Measurements from ENCODE around the gene ARFGEF3.

The ARFGEF3 gene

DNA sequence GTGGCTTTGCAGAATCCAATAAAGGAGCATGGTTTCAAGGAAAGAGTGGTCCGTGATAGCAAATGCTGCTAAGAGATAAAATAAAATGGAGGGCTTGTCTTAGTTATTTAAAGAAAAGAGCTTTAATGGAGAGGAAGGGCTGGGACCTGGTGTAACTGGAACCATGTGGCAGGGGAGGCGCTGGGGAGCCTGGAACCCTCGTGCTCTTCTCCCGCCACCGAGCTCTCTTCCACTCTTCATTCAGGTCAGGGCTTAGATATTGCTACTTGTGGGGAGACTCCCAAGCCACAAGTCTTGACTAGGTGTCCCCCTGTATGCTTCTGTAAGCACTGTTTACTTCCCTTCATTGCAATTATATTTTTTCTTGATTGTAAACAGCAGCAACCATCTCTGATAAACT is 15.2 kb upstream of the ARFGEF3 start:
- H3K4me3 ChIP-seq (ENCODE audit: low read depth, low read length), result no peak overlapping the region
- CTCF ChIA-PET, result interaction anchor here (1.3 kb wide), 1 partner anchor 31 kb away, joined by 7 read pairs; no protein-coding TSS in a partner anchor
- TF ChIP-seq ZNF654 (tag by site-specific recombination; IDR thresholded peaks at IDR 0.05; ENCODE audit: low read depth) (no peak), ZNF2 (tag by site-specific recombination; IDR thresholded peaks at IDR 0.05) (no peak), IKZF3 (tag by site-specific recombination; IDR thresholded peaks at IDR 0.05) (no peak), ZNF302 (tag by site-specific recombination; IDR thresholded peaks at IDR 0.05; ENCODE audit: low read depth) (no peak), ZNF146 (tag by site-specific recombination; IDR thresholded peaks at IDR 0.05) (no peak)
- TF ChIP-seq, protein P1, sequence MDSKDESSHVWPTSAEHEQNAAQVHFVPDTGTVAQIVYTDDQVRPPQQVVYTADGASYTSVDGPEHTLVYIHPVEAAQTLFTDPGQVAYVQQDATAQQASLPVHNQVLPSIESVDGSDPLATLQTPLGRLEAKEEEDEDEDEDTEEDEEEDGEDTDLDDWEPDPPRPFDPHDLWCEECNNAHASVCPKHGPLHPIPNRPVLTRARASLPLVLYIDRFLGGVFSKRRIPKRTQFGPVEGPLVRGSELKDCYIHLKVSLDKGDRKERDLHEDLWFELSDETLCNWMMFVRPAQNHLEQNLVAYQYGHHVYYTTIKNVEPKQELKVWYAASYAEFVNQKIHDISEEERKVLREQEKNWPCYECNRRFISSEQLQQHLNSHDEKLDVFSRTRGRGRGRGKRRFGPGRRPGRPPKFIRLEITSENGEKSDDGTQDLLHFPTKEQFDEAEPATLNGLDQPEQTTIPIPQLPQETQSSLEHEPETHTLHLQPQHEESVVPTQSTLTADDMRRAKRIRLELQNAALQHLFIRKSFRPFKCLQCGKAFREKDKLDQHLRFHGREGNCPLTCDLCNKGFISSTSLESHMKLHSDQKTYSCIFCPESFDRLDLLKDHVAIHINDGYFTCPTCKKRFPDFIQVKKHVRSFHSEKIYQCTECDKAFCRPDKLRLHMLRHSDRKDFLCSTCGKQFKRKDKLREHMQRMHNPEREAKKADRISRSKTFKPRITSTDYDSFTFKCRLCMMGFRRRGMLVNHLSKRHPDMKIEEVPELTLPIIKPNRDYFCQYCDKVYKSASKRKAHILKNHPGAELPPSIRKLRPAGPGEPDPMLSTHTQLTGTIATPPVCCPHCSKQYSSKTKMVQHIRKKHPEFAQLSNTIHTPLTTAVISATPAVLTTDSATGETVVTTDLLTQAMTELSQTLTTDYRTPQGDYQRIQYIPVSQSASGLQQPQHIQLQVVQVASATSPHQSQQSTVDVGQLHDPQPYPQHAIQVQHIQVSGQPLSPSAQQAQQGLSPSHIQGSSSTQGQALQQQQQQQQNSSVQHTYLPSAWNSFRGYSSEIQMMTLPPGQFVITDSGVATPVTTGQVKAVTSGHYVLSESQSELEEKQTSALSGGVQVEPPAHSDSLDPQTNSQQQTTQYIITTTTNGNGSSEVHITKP (tag by site-specific recombination; IDR thresholded peaks at IDR 0.05), result no peak
- POLR2A ChIA-PET, result no interaction called here
- H3K36me3 ChIP-seq (ENCODE audit: control insufficient read depth in 2 of 2, insufficient read depth in 1 of 2, low read length in 2 of 2), result no peaks in the 10 kb centered on the region
- H3K4me1 ChIP-seq (ENCODE audit: control insufficient read depth, insufficient read depth, low read length), result no peaks in the 10 kb centered on the region
- H3K27ac ChIP-seq (ENCODE audit: extremely low read depth, low read depth, low read length), result no peak overlapping the region
- no peaks in the 10 kb centered on the region for H3K9me3 ChIP-seq (ENCODE audit: control insufficient read depth, insufficient read depth, low read depth, low read length)

DNA sequence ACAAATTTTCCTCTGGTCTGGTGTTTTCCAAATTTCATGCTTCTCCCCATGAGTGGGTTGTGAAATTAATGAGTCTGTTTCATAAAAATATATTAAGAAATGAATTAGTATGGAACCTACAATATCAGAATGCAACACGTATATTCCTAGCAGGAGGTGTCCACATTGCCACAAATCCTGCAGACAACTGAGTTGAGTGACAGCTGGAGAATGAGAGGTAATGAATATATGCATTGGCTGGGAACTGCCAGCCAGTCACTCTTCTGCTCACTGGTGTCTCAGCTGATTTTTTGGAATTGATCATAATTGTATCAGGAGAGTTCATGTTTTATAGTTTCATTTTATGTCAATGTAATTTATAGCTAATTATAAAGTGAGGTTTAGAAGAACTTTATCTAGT is 6.3 kb upstream of the ARFGEF3 start:
- Histone ChIP-seq H3K9me3 (ENCODE audit: control insufficient read depth, insufficient read depth, low read depth, low read length) (no peaks in the 10 kb centered on the region), H3K4me3 (ENCODE audit: low read depth, low read length) (no peak overlapping the region), H3K27ac (ENCODE audit: extremely low read depth, low read depth, low read length) (no peak overlapping the region), H3K36me3 (ENCODE audit: control insufficient read depth in 2 of 2, insufficient read depth in 1 of 2, low read length in 2 of 2) (no peaks in the 10 kb centered on the region), H3K4me1 (ENCODE audit: control insufficient read depth, insufficient read depth, low read length) (no peaks in the 10 kb centered on the region)
- POLR2A ChIA-PET, result no interaction called here
- TF ChIP-seq, protein P2, sequence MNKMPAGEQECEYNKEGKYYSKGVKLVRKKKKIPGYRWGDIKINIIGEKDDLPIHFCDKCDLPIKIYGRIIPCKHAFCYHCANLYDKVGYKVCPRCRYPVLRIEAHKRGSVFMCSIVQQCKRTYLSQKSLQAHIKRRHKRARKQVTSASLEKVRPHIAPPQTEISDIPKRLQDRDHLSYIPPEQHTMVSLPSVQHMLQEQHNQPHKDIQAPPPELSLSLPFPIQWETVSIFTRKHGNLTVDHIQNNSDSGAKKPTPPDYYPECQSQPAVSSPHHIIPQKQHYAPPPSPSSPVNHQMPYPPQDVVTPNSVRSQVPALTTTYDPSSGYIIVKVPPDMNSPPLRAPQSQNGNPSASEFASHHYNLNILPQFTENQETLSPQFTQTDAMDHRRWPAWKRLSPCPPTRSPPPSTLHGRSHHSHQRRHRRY (tag by site-specific recombination; IDR thresholded peaks at IDR 0.05), result no peak
- TF ChIP-seq ZNF548 (tag by site-specific recombination; IDR thresholded peaks at IDR 0.05), result no peak
- TF ChIP-seq ZNF366 (tag by site-specific recombination; conservative IDR thresholded peaks at IDR 0.05), result no peak
- TF ChIP-seq ZBTB8A (tag by site-specific recombination; IDR thresholded peaks at IDR 0.05), result no peak
- CTCF ChIA-PET, result interaction anchor here (0.7 kb wide), 2 partner anchors 18 to 1185 kb away, joined by 3 to 4 read pairs; no protein-coding TSS in a partner anchor

DNA sequence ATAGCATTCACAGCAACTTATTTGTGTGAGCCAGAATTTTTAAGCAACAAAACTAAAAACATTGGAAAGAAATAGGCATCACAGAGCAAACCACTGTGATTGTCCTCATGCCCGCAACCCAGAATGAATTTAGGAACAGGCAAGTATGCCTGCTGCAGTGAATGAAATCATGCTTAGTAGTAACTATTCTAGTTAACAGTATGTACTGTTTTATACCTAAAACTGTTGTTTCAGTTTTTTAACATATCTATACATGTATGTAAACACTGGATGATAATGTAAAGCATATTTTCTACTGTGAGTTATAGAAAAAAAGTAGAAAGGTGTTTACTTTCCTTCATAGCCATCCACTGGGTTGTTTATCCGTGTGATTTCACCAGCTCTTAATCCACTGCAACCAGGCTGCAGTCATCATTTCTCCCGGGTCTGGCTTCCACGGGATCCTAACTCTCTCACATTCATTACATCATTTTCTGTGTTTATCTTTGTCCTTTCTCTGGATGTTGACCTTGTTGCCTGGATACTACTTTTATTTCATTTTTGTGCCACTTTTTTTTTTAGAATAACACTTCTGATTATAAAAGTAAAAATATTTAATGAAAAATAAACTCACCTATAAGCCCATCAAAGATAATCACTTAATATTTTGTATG is 3.6 kb upstream of the ARFGEF3 start:
- no peak overlapping the region for H3K27ac ChIP-seq (ENCODE audit: extremely low read depth, low read depth, low read length)
- H3K4me3 ChIP-seq (ENCODE audit: low read depth, low read length), result no peak overlapping the region
- H3K9me3 ChIP-seq (ENCODE audit: control insufficient read depth, insufficient read depth, low read depth, low read length), result no peaks in the 10 kb centered on the region
- POLR2A ChIA-PET, result no interaction called here
- CTCF ChIA-PET, result interaction anchor here (0.5 to 0.7 kb wide), 2 partner anchors 124 to 244 kb away, joined by 3 read pairs; no protein-coding TSS in a partner anchor
- H3K36me3 ChIP-seq (ENCODE audit: control insufficient read depth in 2 of 2, insufficient read depth in 1 of 2, low read length in 2 of 2), result no peaks in the 10 kb centered on the region
- 0 out of 2 replicates have a peak, but pooled peaks cover under 1% of the 10 kb centered on the region for H3K4me1 ChIP-seq (ENCODE audit: control insufficient read depth, insufficient read depth, low read length)
- TF ChIP-seq, protein P3, sequence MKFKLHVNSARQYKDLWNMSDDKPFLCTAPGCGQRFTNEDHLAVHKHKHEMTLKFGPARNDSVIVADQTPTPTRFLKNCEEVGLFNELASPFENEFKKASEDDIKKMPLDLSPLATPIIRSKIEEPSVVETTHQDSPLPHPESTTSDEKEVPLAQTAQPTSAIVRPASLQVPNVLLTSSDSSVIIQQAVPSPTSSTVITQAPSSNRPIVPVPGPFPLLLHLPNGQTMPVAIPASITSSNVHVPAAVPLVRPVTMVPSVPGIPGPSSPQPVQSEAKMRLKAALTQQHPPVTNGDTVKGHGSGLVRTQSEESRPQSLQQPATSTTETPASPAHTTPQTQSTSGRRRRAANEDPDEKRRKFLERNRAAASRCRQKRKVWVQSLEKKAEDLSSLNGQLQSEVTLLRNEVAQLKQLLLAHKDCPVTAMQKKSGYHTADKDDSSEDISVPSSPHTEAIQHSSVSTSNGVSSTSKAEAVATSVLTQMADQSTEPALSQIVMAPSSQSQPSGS (tag by site-specific recombination; IDR thresholded peaks at IDR 0.05; ENCODE audit: low read depth), result peak; percentile 84
- TF ChIP-seq ZNF266 (tag by site-specific recombination; IDR thresholded peaks at IDR 0.05; ENCODE audit: low read depth) (no peak), ZNF2 (tag by site-specific recombination; IDR thresholded peaks at IDR 0.05) (peak; percentile 48; the same call in 1 of the 2 replicates), SP2 (tag by site-specific recombination; IDR thresholded peaks at IDR 0.05) (no peak), YY2 (tag by site-specific recombination; IDR thresholded peaks at IDR 0.05) (no peak), ZNF830 (tag by site-specific recombination; IDR thresholded peaks at IDR 0.05; ENCODE audit: low read depth) (no peak), ZNF354C (tag by site-specific recombination; IDR thresholded peaks at IDR 0.05; ENCODE audit: borderline replicate concordance, low read depth) (no peak), MYNN (tag by site-specific recombination; IDR thresholded peaks at IDR 0.05; ENCODE audit: borderline replicate concordance) (peak; percentile 87), ZEB2 (tag by site-specific recombination; IDR thresholded peaks at IDR 0.05) (0 out of 2 replicates have a peak, but pooled peaks have one; percentile 41), ZFP37 (tag by site-specific recombination; IDR thresholded peaks at IDR 0.05) (no peak), PRDM1 (tag by site-specific recombination; IDR thresholded peaks at IDR 0.05) (peak; percentile 93)
- TF ChIP-seq, protein P4, sequence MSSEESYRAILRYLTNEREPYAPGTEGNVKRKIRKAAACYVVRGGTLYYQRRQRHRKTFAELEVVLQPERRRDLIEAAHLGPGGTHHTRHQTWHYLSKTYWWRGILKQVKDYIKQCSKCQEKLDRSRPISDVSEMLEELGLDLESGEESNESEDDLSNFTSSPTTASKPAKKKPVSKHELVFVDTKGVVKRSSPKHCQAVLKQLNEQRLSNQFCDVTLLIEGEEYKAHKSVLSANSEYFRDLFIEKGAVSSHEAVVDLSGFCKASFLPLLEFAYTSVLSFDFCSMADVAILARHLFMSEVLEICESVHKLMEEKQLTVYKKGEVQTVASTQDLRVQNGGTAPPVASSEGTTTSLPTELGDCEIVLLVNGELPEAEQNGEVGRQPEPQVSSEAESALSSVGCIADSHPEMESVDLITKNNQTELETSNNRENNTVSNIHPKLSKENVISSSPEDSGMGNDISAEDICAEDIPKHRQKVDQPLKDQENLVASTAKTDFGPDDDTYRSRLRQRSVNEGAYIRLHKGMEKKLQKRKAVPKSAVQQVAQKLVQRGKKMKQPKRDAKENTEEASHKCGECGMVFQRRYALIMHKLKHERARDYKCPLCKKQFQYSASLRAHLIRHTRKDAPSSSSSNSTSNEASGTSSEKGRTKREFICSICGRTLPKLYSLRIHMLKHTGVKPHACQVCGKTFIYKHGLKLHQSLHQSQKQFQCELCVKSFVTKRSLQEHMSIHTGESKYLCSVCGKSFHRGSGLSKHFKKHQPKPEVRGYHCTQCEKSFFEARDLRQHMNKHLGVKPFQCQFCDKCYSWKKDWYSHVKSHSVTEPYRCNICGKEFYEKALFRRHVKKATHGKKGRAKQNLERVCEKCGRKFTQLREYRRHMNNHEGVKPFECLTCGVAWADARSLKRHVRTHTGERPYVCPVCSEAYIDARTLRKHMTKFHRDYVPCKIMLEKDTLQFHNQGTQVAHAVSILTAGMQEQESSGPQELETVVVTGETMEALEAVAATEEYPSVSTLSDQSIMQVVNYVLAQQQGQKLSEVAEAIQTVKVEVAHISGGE (tag by site-specific recombination; conservative IDR thresholded peaks at IDR 0.05; ENCODE audit: low read depth), result no peak
